Kidney (tissue), 14 donors: Measurements from ENCODE around the gene SPHK1. TPM values are rescaled to one million over a fixed set of nuclear protein-coding genes. Genes with fewer than 3 reads are reported as not detected.

Experiments
- DNase-seq, 5 donors: peaks; one replicate each; pipeline ENCODE4 v3.0.0-alpha.2; 2013 to 2020
- FAIRE-seq: peaks from 2 replicates; lab custom pipeline; 2012; peaks lifted over from hg19 to GRCh38; lab: Jason Lieb, UNC
- H3K27ac ChIP-seq, 2 donors: one replicate each; pipeline ENCODE4 v1.7.0; 2013; ENCODE audit warnings: low read depth in 2 of 2, low read length in 2 of 2, inconsistent platforms in 1 of 2
- H3K27me3 ChIP-seq: one replicate; pipeline ENCODE4 v1.7.1; 2013; ENCODE audit warnings: low read length, inconsistent platforms; ENCODE audit not compliant: control insufficient read depth, insufficient read depth
- H3K36me3 ChIP-seq, 3 donors: one replicate each; pipeline versions ENCODE4 v1.7.0 to v1.7.1; 2013; ENCODE audit warnings: low read length in 3 of 3, control low read depth in 1 of 3, inconsistent platforms in 1 of 3; ENCODE audit not compliant: insufficient read depth in 3 of 3, control insufficient read depth in 2 of 3
- H3K4me1 ChIP-seq, 3 donors: one replicate each; pipeline versions ENCODE4 v1.7.0 to v1.7.1; 2013; ENCODE audit warnings: low read length in 3 of 3, inconsistent platforms in 1 of 3, low read depth in 1 of 3; ENCODE audit not compliant: control insufficient read depth in 2 of 3, insufficient read depth in 2 of 3
- H3K4me3 ChIP-seq, 3 donors: one replicate each; pipeline versions ENCODE4 v1.7.0 to v1.8.1; 2013; ENCODE audit warnings: low read length in 3 of 3, control low read depth in 1 of 3, inconsistent platforms in 1 of 3
- H3K9ac ChIP-seq, 3 donors: one replicate each; pipeline versions ENCODE4 v1.7.0 to v1.7.1; 2013; ENCODE audit warnings: low read length in 3 of 3, control low read depth in 1 of 3, inconsistent platforms in 1 of 3
- H3K9me3 ChIP-seq, 3 donors: one replicate each; pipeline versions ENCODE4 v1.7.0 to v1.7.1; 2013; ENCODE audit warnings: low read length in 3 of 3, control low read depth in 1 of 3, inconsistent platforms in 1 of 3; ENCODE audit not compliant: control insufficient read depth in 2 of 3, insufficient read depth in 1 of 3
- CTCF ChIP-seq: IDR thresholded peaks from 3 replicates; pipeline ENCODE4 v1.5.1; 2012; ENCODE audit warnings: mild to moderate bottlenecking, moderate library complexity, borderline replicate concordance; ENCODE audit not compliant: insufficient read depth; ENCODE audit errors: extremely low read depth
- intact Hi-C: fragments of 100-400 bp; cut with DNase I; formaldehyde crosslinking; loops from one replicate; pipeline ENCODE4 v1.11.1; 2022
- polyA plus RNA-seq: library from polyadenylated mRNA; stranded (reverse); fragments of 350-450 nt; fragmentation: Illumina TruSeq; extraction: RNeasy Lipid Tissue Mini Kit (QIAGEN cat#74804); gene quantifications from one replicate; pipeline ENCODE4 v1.2.3, GENCODE V29; 2014; ENCODE audit warnings: low read depth, low replicate concordance; ENCODE audit not compliant: insufficient read depth
- total RNA-seq: library from RNA; stranded (reverse); fragmentation: NEBNext Ultra II Directional; extraction: Animal tissue kit (Norgen Biotek cat#: 25700); gene quantifications from one replicate; pipeline ENCODE4 v1.2.1, GENCODE V29; 2021
- donor health status: control.
- donor health status: control.
- donor health status: control.
- donor health status: control.
- donor health status: control.
- donor health status: DM: yes; HTN: yes; CAD: no.
- donor health status: Normal renal cell carcinoma (clear cell type).

Gene SPHK1
- total and polyA plus RNA-seq, 2 donors from 2014 or later: 1.5 to 10.4 TPM

GRCh38 chr17:76432712-76433336, 48.4 kb downstream of the SPHK1 start:
- no peak overlapping the region for H3K9ac ChIP-seq
- peaks cover 0 to 3% (median 3%) of the 10 kb centered on the region in 3 donors for H3K4me1 ChIP-seq
- no peaks in the 10 kb centered on the region for H3K27me3 ChIP-seq
- no peak overlapping the region for H3K4me3 ChIP-seq
- peaks cover 0 to 3% (median 0%) of the 10 kb centered on the region in 3 donors for H3K36me3 ChIP-seq
- DNase-seq: no peak
- no peaks in the 10 kb centered on the region for H3K9me3 ChIP-seq
- no peak for FAIRE-seq
- no peak overlapping the region for H3K27ac ChIP-seq
- TF ChIP-seq CTCF: no peak
- intact Hi-C loops: no loop called here

- Histone ChIP-seq H3K27me3 (no peaks in the 10 kb centered on the region), H3K4me1 (peaks cover 0 to 2% (median 0%) of the 10 kb centered on the region in 3 donors), H3K4me3 (no peak overlapping the region), H3K9me3 (no peaks in the 10 kb centered on the region), H3K36me3 (peaks cover 0 to 3% (median 0%) of the 10 kb centered on the region in 3 donors), H3K27ac (no peak overlapping the region), H3K9ac (no peak overlapping the region)
- TF ChIP-seq CTCF: no peak
- no peak for FAIRE-seq
- no peak for DNase-seq
- intact Hi-C loops: no loop called here
These were observed 49.3 kb downstream of the SPHK1 start for GRCh38 chr17:76433693-76434092.

GRCh38 chr17:76434870-76435269, 50.5 kb downstream of the SPHK1 start:
- Histone ChIP-seq H3K9me3 (no peaks in the 10 kb centered on the region), H3K36me3 (peaks cover 0 to 3% (median 0%) of the 10 kb centered on the region in 3 donors), H3K4me1 (peaks cover 0 to 6% (median 0%) of the 10 kb centered on the region in 3 donors), H3K4me3 (no peak overlapping the region), H3K9ac (no peak overlapping the region), H3K27ac (no peak overlapping the region), H3K27me3 (no peaks in the 10 kb centered on the region)
- intact Hi-C loops: no loop called here
- DNase-seq (no peak), FAIRE-seq (no peak)
- no peak for TF ChIP-seq CTCF
